Activated CD4-positive, alpha-beta T cell treated with anti-CD3 and anti-CD28 coated beads, Interleukin-2, amount 50 U/mL, for 4 hours (primary cell): ENCODE measurements around the gene ARID4B.
A peak's percentile ranks its signal among the peaks of the same experiment; 100 is the strongest.
"Not testable (repeated sequence)": the region's sequence is repeated elsewhere in the genome, so short reads cannot be mapped to it uniquely, and the experiment has no call there.

Experiments
- DNase-seq, 2 experiments: peaks; one replicate each; pipeline ENCODE4 v3.0.0-alpha.2; 2020

Gene ARID4B, protein sequence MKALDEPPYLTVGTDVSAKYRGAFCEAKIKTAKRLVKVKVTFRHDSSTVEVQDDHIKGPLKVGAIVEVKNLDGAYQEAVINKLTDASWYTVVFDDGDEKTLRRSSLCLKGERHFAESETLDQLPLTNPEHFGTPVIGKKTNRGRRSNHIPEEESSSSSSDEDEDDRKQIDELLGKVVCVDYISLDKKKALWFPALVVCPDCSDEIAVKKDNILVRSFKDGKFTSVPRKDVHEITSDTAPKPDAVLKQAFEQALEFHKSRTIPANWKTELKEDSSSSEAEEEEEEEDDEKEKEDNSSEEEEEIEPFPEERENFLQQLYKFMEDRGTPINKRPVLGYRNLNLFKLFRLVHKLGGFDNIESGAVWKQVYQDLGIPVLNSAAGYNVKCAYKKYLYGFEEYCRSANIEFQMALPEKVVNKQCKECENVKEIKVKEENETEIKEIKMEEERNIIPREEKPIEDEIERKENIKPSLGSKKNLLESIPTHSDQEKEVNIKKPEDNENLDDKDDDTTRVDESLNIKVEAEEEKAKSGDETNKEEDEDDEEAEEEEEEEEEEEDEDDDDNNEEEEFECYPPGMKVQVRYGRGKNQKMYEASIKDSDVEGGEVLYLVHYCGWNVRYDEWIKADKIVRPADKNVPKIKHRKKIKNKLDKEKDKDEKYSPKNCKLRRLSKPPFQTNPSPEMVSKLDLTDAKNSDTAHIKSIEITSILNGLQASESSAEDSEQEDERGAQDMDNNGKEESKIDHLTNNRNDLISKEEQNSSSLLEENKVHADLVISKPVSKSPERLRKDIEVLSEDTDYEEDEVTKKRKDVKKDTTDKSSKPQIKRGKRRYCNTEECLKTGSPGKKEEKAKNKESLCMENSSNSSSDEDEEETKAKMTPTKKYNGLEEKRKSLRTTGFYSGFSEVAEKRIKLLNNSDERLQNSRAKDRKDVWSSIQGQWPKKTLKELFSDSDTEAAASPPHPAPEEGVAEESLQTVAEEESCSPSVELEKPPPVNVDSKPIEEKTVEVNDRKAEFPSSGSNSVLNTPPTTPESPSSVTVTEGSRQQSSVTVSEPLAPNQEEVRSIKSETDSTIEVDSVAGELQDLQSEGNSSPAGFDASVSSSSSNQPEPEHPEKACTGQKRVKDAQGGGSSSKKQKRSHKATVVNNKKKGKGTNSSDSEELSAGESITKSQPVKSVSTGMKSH (N-terminal part only)

DNA sequence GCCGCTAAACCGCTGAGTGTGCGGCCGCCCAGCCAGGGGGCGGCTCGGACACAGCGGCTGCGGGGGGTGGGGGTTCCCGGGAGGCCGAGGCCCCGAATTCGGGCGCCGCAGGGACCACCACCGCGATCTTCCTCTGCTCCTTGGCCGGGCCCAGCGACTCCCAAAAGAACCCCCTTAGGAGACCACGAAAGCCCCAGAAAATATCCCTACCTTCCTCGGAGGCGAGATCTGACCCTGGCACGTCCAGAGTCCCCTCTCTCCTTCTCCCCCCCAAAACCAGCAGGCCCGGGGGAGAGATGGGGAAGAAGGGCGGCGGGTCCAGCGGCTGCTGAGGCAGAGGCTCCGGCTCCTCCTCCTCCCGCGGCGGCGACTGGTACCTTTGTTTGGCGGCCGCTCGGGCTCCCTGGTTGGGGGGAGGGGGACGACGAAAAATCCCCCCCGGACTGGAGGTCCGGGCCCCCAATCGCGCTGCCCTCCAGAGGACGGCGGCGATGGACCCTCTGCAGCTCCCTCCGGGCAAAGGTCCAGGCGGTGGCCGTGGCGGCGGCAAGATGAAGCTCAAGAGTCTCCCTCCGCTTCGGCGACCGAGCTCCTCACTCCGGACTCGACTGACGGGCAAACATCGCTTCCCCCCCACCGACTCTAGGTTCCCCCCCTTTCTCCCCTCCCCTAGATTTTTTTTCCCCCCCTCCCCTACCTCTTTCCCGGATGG lies at the start of gene ARID4B:
Gene ARID4B (minus strand): TSS at position 621 of the 712 bp plus-strand sequence. CDS start 1,260 bp downstream, outside the sequence.
- peak in 1 of 2 experiments; percentile 32 for DNase-seq

DNA sequence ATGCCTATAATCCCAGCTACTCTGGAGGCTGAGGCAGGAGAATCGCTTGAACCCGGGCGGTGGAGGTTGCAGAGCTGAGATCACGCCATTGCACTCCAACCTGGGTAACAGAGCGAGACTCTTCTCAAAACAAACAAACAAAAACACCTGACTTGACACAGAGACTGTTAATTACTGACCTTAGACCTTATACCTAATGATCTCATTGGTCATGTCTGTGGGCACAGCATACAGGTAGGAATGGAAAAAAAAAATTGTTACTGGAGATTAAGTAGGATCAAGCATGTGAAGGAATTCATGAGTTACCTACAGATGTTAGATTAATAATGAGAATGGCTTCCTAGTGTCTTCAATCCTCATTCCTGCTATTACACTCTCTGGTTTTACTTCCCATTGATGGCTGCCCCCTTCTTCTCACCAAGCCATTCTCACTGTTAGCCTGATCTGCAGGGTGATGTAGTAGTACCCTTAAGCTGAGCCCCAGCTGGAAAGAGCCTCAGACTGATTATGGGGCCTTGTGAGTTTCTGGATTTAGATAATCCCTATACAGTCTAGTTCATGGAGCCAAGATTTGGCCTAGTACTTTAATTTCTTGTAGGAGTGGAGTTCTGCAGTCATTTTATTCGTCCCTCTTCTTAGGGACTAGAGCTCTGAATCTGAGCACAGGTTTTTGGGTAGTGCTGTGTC lies 48.1 kb upstream of the ARID4B start:
- no peak for DNase-seq

DNA sequence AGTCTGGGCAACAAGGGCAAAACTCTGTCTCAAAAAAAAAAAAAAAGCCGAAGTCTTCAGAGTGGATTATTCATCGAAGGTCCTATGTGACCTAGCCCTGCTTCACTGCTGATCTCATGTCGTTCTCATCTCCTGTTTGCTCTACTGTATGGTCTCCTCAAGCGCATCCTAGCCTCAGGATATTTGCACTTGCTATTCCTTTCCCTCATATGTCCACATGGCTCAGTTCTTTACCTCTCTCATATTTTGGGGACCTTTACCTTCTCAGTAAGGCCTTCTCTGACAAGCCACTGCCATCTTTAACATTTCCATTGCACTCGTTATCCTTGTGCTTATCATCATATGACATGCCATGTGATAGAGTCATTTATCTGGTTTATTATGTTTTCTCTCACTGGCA lies 41.8 kb upstream of the ARID4B start:
- no peak for DNase-seq

DNA sequence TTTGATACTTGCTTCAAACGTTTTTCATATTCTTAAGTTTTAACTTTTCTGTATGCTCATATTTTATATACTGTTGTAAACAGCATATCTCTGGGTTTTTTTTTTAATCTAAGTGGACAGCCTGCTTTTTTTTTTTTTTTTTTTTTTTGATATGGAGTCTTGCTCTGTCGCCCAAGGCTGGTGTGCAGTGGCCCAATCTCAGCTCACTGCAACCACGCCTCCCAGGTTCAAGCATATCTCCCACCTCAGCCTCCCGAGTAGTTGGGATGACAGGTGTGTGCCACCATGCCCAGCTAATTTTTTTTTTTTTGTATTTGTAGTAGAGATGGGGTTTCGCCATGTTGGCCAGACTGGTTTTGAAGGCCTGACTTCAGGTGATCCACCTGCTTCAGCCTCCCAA lies 40.4 kb upstream of the ARID4B start:
- no peak for DNase-seq

DNA sequence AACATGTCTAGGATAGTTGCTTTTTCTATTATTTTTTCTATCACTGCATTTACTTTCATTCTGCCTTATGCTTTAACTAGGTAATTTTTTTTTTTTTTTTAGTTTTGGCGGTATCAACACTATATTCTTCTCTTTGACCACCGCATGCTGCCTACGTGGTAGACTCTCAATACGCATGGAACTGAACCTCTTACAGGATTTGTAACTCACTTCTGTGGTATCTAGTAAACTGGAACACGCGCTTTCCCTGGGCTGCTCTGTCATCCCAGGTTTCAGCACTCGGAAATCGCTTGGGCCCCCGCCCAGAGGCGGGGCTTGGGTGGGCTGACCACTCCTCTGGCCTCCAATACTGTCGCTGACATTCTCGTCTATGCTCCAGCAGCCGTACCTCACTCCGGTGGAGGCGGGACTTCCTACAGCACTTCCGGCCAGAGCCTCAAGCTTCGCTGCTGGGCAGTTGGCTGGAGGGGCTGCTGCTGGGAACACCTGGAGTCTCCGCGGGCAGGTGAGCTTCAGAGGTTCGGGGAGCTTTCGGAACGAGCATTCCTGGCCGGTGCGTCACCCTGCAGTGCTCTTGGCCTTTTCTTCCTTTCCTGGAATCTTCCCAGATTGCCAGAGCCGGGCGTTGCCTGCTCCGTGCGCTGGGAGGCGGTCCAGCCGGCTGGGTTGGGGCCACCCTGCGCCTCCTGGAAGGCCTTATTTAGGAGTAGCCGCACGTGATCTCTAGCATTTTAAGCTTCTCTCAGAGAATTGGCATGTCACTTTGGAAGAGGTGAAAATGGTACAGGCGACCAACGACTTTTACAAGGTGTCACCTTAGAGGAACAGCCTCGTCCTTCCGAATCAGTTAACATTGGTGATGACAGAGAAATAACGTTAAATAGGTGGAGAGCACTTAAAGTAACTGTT lies 39.3 kb upstream of the ARID4B start, which contains the start of gene TBCE:
Gene TBCE (plus strand): TSS at position 428 of the 909 bp plus-strand sequence. CDS start 12,623 bp downstream, outside the sequence.
- peak; percentile 70 to 71 for DNase-seq

DNA sequence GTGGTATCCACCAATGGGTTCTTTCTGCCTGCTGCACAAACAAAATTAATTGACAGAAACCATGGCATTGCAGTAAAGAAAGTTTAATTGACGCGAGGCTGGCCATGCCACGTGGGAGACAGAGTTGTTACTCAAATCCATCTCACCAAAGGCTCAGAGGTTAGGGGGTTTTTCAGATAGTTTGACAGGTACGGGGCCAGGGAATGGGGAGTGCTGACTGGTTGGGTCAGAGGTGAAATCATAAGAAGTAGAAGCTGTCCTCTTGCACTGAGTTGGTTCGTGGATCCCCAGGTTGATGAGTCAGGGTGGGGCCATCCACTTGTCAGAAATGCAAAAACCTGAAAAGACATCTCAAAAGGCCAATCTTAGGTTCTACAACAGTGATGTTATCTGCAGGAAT lies 38.3 kb upstream of the ARID4B start:
- no peak for DNase-seq

DNA sequence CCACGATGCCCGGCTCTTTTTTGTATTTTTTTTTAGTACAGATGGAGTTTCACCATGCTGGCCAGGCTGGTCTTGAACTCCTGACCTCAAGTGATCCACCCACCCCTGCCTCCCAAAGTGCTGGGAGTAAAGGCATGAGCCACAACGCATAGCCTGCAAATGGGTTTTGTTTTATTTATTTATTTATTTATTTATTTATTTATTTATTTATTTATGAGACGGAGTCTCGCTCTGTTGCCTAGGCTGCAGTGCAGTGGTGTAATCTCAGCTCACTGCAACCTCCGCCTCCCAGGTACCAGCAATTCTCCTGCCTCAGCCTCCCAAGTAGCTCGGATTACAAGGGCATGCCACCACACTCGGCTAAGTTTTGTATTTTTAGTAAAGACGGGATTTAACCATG lies 36.2 kb upstream of the ARID4B start:
- DNase-seq = not testable (repeated sequence)

DNA sequence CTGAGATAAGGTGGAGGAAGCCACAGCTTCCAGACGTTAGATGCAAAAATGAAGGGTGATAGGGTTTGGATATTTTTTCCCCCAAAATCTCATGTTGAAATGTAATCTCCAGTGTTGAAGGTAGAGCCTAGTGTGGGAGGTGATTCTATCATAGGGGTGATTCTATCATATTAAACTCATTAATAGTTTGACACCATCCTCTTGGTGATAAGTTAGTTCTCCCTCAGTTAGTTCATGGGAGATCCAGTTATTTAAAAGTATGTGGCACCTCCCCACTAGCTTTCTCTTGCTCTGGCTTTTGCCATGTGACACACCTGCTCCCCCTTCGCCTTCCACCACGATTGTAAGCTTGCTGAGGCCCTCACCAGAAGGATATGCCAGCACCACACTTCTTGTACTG lies 30.9 kb upstream of the ARID4B start:
- DNase-seq = no peak

DNA sequence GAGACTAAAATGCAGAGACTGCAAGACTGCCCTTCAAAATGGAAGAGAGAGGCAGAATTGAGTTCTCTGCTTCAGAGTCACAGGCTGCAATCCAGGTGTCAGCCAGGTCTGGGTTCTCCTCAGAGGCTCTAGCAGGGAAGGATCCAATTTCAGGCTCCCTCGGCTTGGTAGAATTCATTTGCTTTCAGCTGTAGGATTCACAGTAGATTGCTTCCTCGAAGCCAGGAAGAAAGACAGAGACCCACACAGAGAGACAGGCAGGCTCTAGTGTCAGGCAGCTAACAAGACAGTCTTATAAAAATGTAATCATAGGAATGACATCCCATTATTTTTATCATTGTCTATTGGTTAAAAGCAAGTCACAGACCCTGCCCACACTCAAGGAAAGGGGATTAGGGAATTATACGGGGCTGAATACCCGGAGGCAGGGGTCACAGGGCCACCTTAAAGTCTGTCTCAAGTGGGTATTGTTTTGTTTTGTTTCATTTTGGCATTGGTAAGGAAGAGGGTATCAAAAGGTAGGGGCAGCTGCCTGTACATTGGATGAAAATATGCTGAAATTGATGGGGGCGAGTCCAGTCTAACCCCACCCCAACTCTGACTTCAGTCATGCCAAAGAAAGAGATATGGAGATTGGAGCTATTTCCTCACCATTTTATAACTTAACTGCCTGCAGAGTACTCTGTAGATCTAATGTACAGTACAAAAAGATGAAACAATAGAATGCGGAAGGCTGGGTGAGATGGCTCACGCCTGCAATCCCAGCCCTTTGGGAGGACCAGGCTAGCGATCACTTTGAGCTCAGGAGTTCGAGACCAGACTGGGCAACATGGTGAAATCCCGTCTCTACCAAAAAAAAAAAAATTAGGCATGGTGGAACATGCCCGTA lies 29.8 kb upstream of the ARID4B start:
- no peak for DNase-seq

DNA sequence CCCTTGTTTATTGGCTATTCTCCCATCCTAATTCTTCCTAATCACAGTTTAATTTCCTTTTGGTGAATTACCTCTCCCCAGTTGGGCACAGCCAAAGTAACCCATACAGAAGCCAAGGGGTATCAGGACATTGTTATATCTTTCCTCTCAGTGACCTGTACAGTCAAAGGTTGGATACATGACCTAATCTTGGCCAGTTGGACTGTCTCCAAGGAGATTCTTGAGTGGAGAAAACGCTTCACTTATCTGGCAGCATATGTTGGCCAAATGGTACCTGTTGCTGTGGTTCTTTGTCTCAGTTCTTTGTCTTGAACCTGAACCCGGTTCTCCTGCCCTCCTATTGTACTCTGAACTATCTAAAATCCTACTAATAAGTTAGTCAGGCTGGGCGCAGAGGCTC lies 23.9 kb upstream of the ARID4B start:
- no peak for DNase-seq

DNA sequence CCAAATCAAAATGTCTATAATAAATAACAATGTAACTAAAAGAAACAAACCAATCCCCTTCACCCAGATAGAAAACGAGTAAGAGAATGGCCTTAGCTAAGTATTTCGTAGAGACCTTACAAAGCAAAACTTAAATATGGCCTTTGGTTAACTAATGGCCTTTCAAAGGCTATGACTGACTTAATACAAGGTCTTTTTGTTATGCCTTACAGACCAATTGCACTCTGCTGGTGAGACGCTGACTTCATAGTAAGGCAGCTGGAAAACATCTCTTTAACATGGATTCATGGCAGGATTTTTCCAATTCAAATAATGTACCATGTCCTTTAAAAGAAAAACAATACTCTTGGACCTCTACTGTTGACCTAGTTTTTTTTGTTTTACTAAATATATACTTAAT lies 23.5 kb upstream of the ARID4B start:
- DNase-seq = no peak

DNA sequence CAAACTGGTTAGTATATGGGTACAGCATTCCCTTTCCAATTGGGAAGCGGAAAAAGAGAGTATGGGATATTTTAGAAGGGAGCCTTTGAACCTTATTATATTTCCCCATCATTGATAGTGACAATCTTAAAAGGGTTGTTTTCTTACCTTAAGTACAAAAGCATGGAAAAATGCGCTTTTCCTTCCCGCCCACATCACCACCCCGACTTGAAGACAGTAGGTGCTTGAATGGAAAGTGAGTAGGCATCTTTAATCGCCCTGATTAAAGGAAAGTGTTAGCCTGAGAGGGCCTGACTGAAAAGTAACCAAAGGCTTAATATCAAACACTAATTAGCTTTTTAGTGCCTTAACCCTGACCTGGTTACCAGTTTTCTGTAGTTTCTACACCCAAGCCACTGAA lies 15.7 kb upstream of the ARID4B start:
- DNase-seq = peak; percentile 21 to 30

DNA sequence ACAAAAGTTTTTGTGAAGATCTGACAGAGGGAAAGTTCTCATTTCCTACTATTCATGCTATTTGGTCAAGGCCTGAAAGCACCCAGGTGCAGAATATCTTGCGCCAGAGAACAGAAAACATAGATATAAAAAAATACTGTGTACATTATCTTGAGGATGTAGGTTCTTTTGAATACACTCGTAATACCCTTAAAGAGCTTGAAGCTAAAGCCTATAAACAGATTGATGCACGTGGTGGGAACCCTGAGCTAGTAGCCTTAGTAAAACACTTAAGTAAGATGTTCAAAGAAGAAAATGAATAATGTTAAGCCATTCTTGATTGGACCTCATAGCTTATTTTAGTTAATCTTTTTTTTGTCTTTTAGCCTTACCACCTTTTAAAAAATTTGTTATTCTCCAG lies 14.5 kb upstream of the ARID4B start:
- DNase-seq = no peak

DNA sequence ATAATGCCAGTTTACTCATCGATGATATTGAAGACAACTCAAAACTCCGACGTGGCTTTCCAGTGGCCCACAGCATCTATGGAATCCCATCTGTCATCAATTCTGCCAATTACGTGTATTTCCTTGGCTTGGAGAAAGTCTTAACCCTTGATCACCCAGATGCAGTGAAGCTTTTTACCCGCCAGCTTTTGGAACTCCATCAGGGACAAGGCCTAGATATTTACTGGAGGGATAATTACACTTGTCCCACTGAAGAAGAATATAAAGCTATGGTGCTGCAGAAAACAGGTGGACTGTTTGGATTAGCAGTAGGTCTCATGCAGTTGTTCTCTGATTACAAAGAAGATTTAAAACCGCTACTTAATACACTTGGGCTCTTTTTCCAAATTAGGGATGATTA lies 14.1 kb upstream of the ARID4B start:
- DNase-seq = no peak

DNA sequence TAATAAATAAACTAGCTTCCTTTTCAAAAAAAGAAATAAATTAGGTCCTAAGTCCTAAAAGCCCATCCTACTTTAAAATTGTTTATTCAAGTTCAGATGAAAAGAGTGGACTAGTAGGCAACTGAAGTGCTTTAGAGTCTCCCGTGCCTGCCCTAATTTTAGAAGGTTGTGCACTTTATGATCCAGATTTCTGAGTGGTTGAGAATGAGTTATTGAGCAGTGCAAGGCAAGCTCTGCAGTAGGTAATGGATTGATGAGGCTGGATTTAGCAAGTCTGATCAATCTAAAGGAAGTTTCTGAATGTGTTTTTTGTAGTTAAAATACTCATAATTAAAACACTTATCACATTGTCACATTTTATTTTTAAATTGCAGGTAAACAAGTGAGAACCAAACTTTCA lies 13.4 kb upstream of the ARID4B start:
- no peak for DNase-seq

DNA sequence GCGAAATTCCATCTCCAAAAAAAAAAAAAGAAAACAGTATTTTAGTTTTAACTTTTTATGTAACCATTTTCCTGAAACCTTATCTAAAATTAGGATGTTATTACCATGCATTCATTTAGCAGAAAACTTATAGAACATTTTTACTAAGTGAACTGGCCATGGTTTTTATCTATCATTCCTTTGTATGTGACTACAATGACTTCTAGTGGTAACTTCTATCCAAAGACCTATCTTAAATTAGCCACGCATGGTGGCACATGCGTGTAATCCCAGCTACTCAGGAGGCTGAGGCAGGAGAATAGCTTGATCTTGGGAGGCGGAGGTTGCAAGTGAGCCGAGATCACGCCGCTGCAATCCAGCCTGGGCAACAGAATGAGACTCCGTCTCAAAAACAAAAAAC lies 11.8 kb upstream of the ARID4B start:
- no peak for DNase-seq

DNA sequence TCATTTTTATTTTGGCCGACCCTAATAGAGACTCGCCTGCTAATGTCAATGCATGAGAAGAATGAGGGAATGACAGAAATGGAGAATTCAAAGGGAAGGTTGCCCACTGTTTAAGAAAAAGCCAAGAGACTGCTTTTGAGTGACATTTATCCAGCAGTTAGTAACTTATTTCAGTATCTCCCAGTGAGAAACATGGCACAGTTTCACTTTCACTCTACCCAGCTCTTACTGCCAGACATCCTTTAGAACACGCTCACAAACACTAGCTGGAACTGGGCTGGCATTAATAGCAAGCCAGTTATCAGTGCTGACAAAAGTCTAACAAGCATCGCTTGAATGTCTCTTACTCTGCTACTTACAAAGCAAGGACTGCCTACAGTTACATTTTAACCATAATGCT lies 8.9 kb upstream of the ARID4B start:
- peak; percentile 11 to 13 for DNase-seq

DNA sequence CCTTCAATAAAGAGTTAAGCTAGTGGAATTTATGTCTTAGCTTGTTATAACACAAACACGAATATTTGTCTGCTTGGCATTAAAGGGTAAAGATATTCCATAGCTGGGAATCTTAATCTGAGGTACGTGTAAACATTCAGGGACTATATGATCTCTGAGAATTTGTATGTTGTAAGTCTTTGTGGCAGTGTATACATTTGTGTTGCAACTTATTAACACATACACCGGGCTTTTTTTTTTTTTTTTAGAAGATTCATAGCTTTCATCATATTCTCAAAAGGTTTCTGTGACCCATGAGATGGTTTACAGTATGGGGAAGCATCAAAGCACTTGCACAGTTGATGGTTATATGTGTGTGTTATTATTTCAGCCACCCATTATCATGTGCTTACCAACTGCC lies 3.4 kb upstream of the ARID4B start:
- DNase-seq = no peak

DNA sequence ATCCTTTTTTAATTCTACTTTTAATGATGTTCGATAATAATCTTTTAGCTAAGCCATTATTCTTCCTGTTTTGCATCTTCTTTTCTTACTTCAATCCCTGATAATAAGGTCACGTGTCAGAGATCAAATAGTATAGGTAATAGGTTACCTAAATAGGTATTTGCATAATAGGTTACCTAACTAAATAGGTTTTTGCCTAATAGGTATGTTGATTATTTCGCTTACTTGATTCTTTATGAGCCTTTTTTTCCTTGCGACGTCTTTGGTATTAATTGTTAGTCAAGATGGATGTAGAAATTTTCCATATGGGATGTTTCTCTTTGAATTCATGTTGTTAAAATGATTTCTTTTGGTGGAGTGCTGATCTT lies 2.9 kb upstream of the ARID4B start:
- DNase-seq = no peak
